DOHH2 (cell line): ENCODE results near the gene OXSM.

Experiments
- EZH2phosphoT487 ChIP-seq: fragments of 200-600 bp; sonication (generic); IDR thresholded peaks from 2 replicates; pipeline ENCODE4 v1.6.1; 2017; ENCODE audit warnings: borderline replicate concordance, mild to moderate bottlenecking, antibody characterized with exemption, low read length, moderate library complexity, mixed read lengths
- TF ChIP-seq, protein P1 (sequence below): fragments of 200-600 bp; sonication (generic); IDR thresholded peaks from one replicate; pipeline ENCODE4 v1.5.1; 2014; ENCODE audit warnings: antibody characterized with exemption, mild to moderate bottlenecking, low read depth, low read length; ENCODE audit not compliant: poor library complexity, severe bottlenecking

DNA sequence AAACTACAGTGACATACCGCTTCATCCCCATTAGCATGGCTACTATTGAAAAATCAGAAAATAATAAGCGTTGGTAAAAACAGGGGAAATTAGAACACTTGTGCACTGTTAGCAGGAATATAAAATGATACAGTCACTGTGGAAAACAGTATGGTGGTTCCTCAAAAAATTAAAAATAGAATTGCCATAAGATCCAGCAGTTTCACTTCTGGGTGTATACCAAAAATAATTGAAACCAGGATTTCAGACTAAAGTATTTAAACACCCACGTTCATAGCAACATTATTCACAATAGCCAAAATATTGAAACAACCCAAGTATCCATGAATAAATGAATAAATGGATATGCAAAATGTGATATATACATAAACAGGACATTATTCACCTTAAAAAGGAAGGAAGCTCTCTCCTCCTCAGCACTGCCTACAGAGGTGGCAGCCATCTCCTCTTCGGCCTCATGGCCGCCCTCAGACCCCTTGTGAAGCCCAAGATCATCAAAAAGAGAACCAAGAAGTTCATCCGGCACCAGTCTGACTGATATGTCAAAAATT, 40.8 kb upstream of the OXSM start:
- TF ChIP-seq, protein P1, sequence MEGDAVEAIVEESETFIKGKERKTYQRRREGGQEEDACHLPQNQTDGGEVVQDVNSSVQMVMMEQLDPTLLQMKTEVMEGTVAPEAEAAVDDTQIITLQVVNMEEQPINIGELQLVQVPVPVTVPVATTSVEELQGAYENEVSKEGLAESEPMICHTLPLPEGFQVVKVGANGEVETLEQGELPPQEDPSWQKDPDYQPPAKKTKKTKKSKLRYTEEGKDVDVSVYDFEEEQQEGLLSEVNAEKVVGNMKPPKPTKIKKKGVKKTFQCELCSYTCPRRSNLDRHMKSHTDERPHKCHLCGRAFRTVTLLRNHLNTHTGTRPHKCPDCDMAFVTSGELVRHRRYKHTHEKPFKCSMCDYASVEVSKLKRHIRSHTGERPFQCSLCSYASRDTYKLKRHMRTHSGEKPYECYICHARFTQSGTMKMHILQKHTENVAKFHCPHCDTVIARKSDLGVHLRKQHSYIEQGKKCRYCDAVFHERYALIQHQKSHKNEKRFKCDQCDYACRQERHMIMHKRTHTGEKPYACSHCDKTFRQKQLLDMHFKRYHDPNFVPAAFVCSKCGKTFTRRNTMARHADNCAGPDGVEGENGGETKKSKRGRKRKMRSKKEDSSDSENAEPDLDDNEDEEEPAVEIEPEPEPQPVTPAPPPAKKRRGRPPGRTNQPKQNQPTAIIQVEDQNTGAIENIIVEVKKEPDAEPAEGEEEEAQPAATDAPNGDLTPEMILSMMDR: no peak
- no peak for TF ChIP-seq EZH2phosphoT487
